Activated effector memory CD4-positive, alpha-beta T cell treated with Interleukin-2 at 50 U/mL for 16 hours (primary cell): ENCODE results near the gene LRRTM3.

Experiments used
- DNase-seq: peaks from one replicate; pipeline ENCODE4 v3.0.0-alpha.2; 2020

Gene LRRTM3

GRCh38 chr10:67036808-67037207 is 111.0 kb downstream of the LRRTM3 start:
- no peak for DNase-seq

GRCh38 chr10:67043041-67043440 is 117.2 kb downstream of the LRRTM3 start:
- DNase-seq: no peak

GRCh38 chr10:67045404-67045803 is 119.6 kb downstream of the LRRTM3 start:
- DNase-seq: no peak

GRCh38 chr10:67046507-67046906 is 120.7 kb downstream of the LRRTM3 start:
- no peak for DNase-seq

GRCh38 chr10:67049988-67050387 is 124.2 kb downstream of the LRRTM3 start:
- DNase-seq: no peak

GRCh38 chr10:67050415-67050814 is 124.6 kb downstream of the LRRTM3 start:
- no peak for DNase-seq

GRCh38 chr10:67072654-67073053 is 146.8 kb downstream of the LRRTM3 start:
- no peak for DNase-seq

- no peak for DNase-seq
Measured at GRCh38 chr10:67075491-67075971, 149.7 kb downstream of the LRRTM3 start.

GRCh38 chr10:67076144-67076543 is 150.3 kb downstream of the LRRTM3 start:
- DNase-seq: no peak

- no peak for DNase-seq
Measured at GRCh38 chr10:67077376-67077775, 151.5 kb downstream of the LRRTM3 start.

GRCh38 chr10:67079126-67079525 is 153.3 kb downstream of the LRRTM3 start:
- DNase-seq: no peak

GRCh38 chr10:67086327-67087134 is 160.7 kb downstream of the LRRTM3 start:
- DNase-seq: no peak

GRCh38 chr10:67087135-67087425 is 161.2 kb downstream of the LRRTM3 start:
- no peak for DNase-seq

- DNase-seq: no peak
Measured at GRCh38 chr10:67088036-67088435, 162.2 kb downstream of the LRRTM3 start.

- no peak for DNase-seq
Measured at GRCh38 chr10:67095531-67095930, 169.7 kb downstream of the LRRTM3 start.

GRCh38 chr10:67098461-67098860 is 172.6 kb downstream of the LRRTM3 start:
- no peak for DNase-seq

- DNase-seq: no peak
Measured at GRCh38 chr10:67100951-67101350, 175.1 kb downstream of the LRRTM3 start.

- no peak for DNase-seq
Measured at GRCh38 chr10:67107670-67108069, 181.8 kb downstream of the LRRTM3 start.

GRCh38 chr10:67110286-67110685 is 184.4 kb downstream of the LRRTM3 start:
- DNase-seq: no peak

GRCh38 chr10:67112765-67113164 is 186.9 kb downstream of the LRRTM3 start:
- no peak for DNase-seq

- DNase-seq: no peak
Measured at GRCh38 chr10:67114945-67115344, 189.1 kb downstream of the LRRTM3 start.

- DNase-seq: no peak
Measured at GRCh38 chr10:67115972-67116371, 190.1 kb downstream of the LRRTM3 start.

GRCh38 chr10:67119651-67120050 is 193.8 kb downstream of the LRRTM3 start:
- DNase-seq: no peak

- no peak for DNase-seq
Measured at GRCh38 chr10:67127441-67127840, 201.6 kb downstream of the LRRTM3 start.

GRCh38 chr10:67140641-67141040 is 214.8 kb downstream of the LRRTM3 start:
- DNase-seq: no peak
